MM.1S (cell line): ENCODE measurements around the gene DYNC1H1.

Experiments
- EZH2 ChIP-seq: fragments of 300-600 bp; sonication (generic); optimal IDR thresholded peaks from 2 replicates; pipeline ENCODE3; 2017; ENCODE audit warnings: low read depth, mild to moderate bottlenecking, antibody characterized with exemption, low read length, mixed read lengths
- EZH2phosphoT487 ChIP-seq: fragments of 300-600 bp; sonication (generic); IDR thresholded peaks from 2 replicates; pipeline ENCODE4 v1.6.1; 2018; ENCODE audit warnings: antibody characterized with exemption, low read length
- TF ChIP-seq, protein P1 (sequence below): fragments of 300-600 bp; sonication (generic); IDR thresholded peaks from 2 replicates; pipeline ENCODE4 v1.5.1; 2016; ENCODE audit warnings: antibody characterized with exemption, low read length, mixed read lengths

GRCh38 chr14:101933209-101933608 is 31.2 kb upstream of the DYNC1H1 start:
- TF ChIP-seq, protein P1, sequence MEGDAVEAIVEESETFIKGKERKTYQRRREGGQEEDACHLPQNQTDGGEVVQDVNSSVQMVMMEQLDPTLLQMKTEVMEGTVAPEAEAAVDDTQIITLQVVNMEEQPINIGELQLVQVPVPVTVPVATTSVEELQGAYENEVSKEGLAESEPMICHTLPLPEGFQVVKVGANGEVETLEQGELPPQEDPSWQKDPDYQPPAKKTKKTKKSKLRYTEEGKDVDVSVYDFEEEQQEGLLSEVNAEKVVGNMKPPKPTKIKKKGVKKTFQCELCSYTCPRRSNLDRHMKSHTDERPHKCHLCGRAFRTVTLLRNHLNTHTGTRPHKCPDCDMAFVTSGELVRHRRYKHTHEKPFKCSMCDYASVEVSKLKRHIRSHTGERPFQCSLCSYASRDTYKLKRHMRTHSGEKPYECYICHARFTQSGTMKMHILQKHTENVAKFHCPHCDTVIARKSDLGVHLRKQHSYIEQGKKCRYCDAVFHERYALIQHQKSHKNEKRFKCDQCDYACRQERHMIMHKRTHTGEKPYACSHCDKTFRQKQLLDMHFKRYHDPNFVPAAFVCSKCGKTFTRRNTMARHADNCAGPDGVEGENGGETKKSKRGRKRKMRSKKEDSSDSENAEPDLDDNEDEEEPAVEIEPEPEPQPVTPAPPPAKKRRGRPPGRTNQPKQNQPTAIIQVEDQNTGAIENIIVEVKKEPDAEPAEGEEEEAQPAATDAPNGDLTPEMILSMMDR: no peak
- TF ChIP-seq EZH2phosphoT487 (no peak), EZH2 (no peak)
